GM12878 (cell line): ENCODE results near the gene ADA. TPM values are rescaled to one million over a fixed set of nuclear protein-coding genes. Genes with fewer than 3 reads are reported as not detected.

Experiments used
- ATAC-seq: fragments of 200-7000 bp; cut with Tn5 transposase; 3 replicates; pipeline ENCODE4 v1.9.1; 2020; ENCODE audit warnings: mild to moderate bottlenecking, moderate library complexity
- BruUV-seq: library from RNA; stranded (reverse); fragments of 400-500 nt; replicated peaks from 2 replicates; lab custom pipeline; 2021; lab: Mats Ljungman, UMichigan
- CTCF ChIA-PET: fragments of 300-600 bp; sonication (Branson Sonifier 250); formaldehyde crosslinking; extraction: SDS; loops from one replicate; lab custom pipeline; 2021; ENCODE audit warnings: inconsistent platforms; lab: Yijun Ruan, JAX
- POLR2A ChIA-PET: fragments of 350-600 bp; formaldehyde crosslinking; extraction: SDS; loops from one replicate; lab custom pipeline; 2021; ENCODE audit warnings: inconsistent platforms; lab: Charles Lee
- RAD21 ChIA-PET: fragments of 300-600 bp; sonication (Branson Sonifier 250); formaldehyde crosslinking; loops from one replicate; lab custom pipeline; 2023; ENCODE audit warnings: antibody characterized with exemption; ENCODE audit not compliant: unreplicated experiment; lab: Charles Lee
- SMC1A ChIA-PET: fragments of 300-600 bp; sonication (Branson Sonifier 250); formaldehyde crosslinking; loops from one replicate; lab custom pipeline; 2023; ENCODE audit not compliant: unreplicated experiment, uncharacterized antibody; lab: Charles Lee
- DNase-seq: peaks from one replicate; pipeline ENCODE4 v3.0.0-alpha.2; 2011; ENCODE audit warnings: low read depth, low spot score
- FAIRE-seq: peaks from 3 replicates; lab custom pipeline; 2011; peaks lifted over from hg19 to GRCh38; lab: Jason Lieb, UNC
- H2AFZ ChIP-seq: 2 replicates; pipeline ENCODE4 v1.6.0; 2011; ENCODE audit warnings: low read depth, low read length, control low read depth; ENCODE audit not compliant: control insufficient read depth
- H3K27ac ChIP-seq: 2 replicates; pipeline ENCODE4 v1.5.1; 2011; ENCODE audit warnings: control low read depth; ENCODE audit not compliant: control insufficient read depth, insufficient read depth
- H3K27me3 ChIP-seq, 2 experiments: replicated peaks in 1 of 2; 2 replicates each; pipeline versions ENCODE4 v1.6.0 to v1.6.1; 2011; ENCODE audit warnings: low read length in 1 of 2; ENCODE audit not compliant: control insufficient read depth in 2 of 2, insufficient read depth in 2 of 2
- H3K36me3 ChIP-seq, 2 experiments: 2 replicates each; pipeline ENCODE4 v1.5.1; 2011; ENCODE audit warnings: low read length in 1 of 2; ENCODE audit not compliant: control insufficient read depth in 2 of 2, insufficient read depth in 2 of 2
- H3K4me1 ChIP-seq: 2 replicates; pipeline ENCODE4 v1.6.1; 2011; ENCODE audit warnings: mild to moderate bottlenecking, low read length, moderate library complexity, mixed read lengths; ENCODE audit not compliant: control insufficient read depth, insufficient read depth
- H3K4me2 ChIP-seq: 2 replicates; pipeline ENCODE4 v1.6.0; 2011; ENCODE audit warnings: control low read depth; ENCODE audit not compliant: control insufficient read depth, insufficient read depth
- H3K4me3 ChIP-seq: fragments of 200-600 bp; sonication (generic); 2 replicates; pipeline ENCODE4 v1.5.1; 2016
- H3K79me2 ChIP-seq: 2 replicates; pipeline ENCODE4 v1.6.0; 2011; ENCODE audit warnings: low read length; ENCODE audit not compliant: control insufficient read depth, insufficient read depth
- H3K9ac ChIP-seq: 2 replicates; pipeline ENCODE4 v1.8.0; 2011; ENCODE audit warnings: low read length, control low read depth, mixed read lengths; ENCODE audit not compliant: control insufficient read depth, insufficient read depth
- H3K9me3 ChIP-seq: replicated peaks from 3 replicates; pipeline ENCODE4 v1.5.1; 2011; ENCODE audit warnings: mild to moderate bottlenecking, low read length; ENCODE audit not compliant: control insufficient read depth, insufficient read depth
- H4K20me1 ChIP-seq: 2 replicates; pipeline ENCODE4 v1.6.0; 2011; ENCODE audit not compliant: control insufficient read depth, insufficient read depth
- BRCA1 ChIP-seq: IDR thresholded peaks from 2 replicates; pipeline ENCODE4 v1.6.1; 2011; ENCODE audit warnings: low read depth, low read length, improper control_type of control experiment
- CTCF ChIP-seq, 3 experiments: IDR thresholded peaks in 2 of 3; conservative IDR thresholded peaks in 1 of 3; 2 replicates each; pipeline ENCODE4 v1.5.1; 2011; ENCODE audit warnings: low read depth in 3 of 3, low read length in 3 of 3, mild to moderate bottlenecking in 3 of 3, control low read depth in 2 of 3, moderate library complexity in 2 of 3, inconsistent platforms in 1 of 3, mixed read lengths in 1 of 3; ENCODE audit not compliant: control insufficient read depth in 2 of 3, insufficient read depth in 1 of 3; ENCODE audit errors: extremely low read depth in 1 of 3
- CUX1 ChIP-seq: IDR thresholded peaks from 2 replicates; pipeline ENCODE4 v1.6.1; 2012; ENCODE audit warnings: improper control_type of control experiment, low read depth, low read length; ENCODE audit not compliant: insufficient replicate concordance
- EED ChIP-seq: sonication (generic); IDR thresholded peaks from 2 replicates; pipeline ENCODE4 v1.6.1; 2016; ENCODE audit warnings: antibody characterized with exemption, low read depth
- FOXM1 ChIP-seq: IDR thresholded peaks from 2 replicates; pipeline ENCODE4 v1.6.1; 2012; ENCODE audit warnings: low read depth, mild to moderate bottlenecking, inconsistent platforms, low read length, moderate library complexity
- NFYB ChIP-seq: IDR thresholded peaks from 2 replicates; pipeline ENCODE4 v1.6.1; 2011; ENCODE audit warnings: low read depth, mild to moderate bottlenecking, low read length, improper control_type of control experiment, moderate library complexity; ENCODE audit not compliant: insufficient read depth
- NR2C1 ChIP-seq: fragments of 450-650 bp; IDR thresholded peaks from 2 replicates; pipeline ENCODE4 v1.6.1; 2017; ENCODE audit warnings: antibody characterized with exemption, mild to moderate bottlenecking, moderate library complexity
- PBX3 ChIP-seq: IDR thresholded peaks from 2 replicates; pipeline ENCODE4 v1.6.1; 2011; ENCODE audit warnings: mild to moderate bottlenecking, low read depth, low read length, moderate library complexity; ENCODE audit not compliant: insufficient replicate concordance
- SIN3A ChIP-seq: IDR thresholded peaks from 2 replicates; pipeline ENCODE4 v1.6.1; 2012; ENCODE audit warnings: low read depth, low read length, improper control_type of control experiment
- SMC3 ChIP-seq: IDR thresholded peaks from 2 replicates; pipeline ENCODE4 v1.6.1; 2011; ENCODE audit warnings: low read length, improper control_type of control experiment, borderline replicate concordance
- ZNF687 ChIP-seq: fragments of 450-650 bp; IDR thresholded peaks from 2 replicates; pipeline ENCODE4 v1.6.1; 2017; ENCODE audit warnings: mild to moderate bottlenecking, moderate library complexity
- WGBS: methylation state at CpG from one replicate; pipeline ENCODE4 v1.1.6; 2016; ENCODE audit warnings: low lambda C conversion rate; ENCODE audit not compliant: insufficient replicate concordance, insufficient coverage; ENCODE audit errors: missing lambda C conversion rate; 5-methylcytosine and 5-hydroxymethylcytosine counted together
- in situ Hi-C: fragments of 300-500 bp; cut with MboI; formaldehyde crosslinking; loops from 9 replicates; pipeline ENCODE4 v1.14.3; 2018; ENCODE audit warnings: mixed read lengths
- intact Hi-C: fragments of 100-400 bp; cut with micrococcal nuclease; formaldehyde crosslinking; loops from one replicate; pipeline ENCODE4 v1.14.2; 2022; ENCODE audit not compliant: unreplicated experiment
- polyA plus RNA-seq, 11 experiments: library from polyadenylated mRNA; depleted of rRNA in 4 of 11; unstranded in 6 of 11; stranded (reverse) in 5 of 11; fragments of >200 nt; fragmentation: Nextera tagmentation in 4 of 11; fragmentation: Illumina TruSeq in 1 of 11; extraction: Ambion mirVana in 4 of 11; extraction: Trizol in 1 of 11; gene quantifications; 1 replicate in 1 of 11; 2 replicates in 10 of 11; pipeline versions ENCODE4 v1.2.1 to v1.2.3, GENCODE V29; 2011 to 2016; ENCODE audit warnings: inconsistent platforms in 2 of 11, missing spikeins in 2 of 11, low read depth in 1 of 11
- total RNA-seq, 4 experiments: library from RNA; depleted of rRNA in 3 of 4; stranded (reverse); fragments of >200 nt in 3 of 4; fragmentation: Illumina TruSeq in 1 of 4; extraction: Trizol in 1 of 4; gene quantifications; 2 replicates each; pipeline versions ENCODE4 v1.2.1 to v1.2.3, GENCODE V29; 2013 to 2021

Gene ADA
- total and polyA plus RNA-seq, 10 of the 15 experiments (the other 5 are each of a cell fraction or from before 2014, with no cell fraction given) = 40.9 to 217 (median 90.8) TPM

GRCh38 chr20:44573501-44573869 lies 78.0 kb downstream of the ADA start:
- in situ Hi-C loops = no loop called here
- DNase-seq = no peak
- TF ChIP-seq NFYB (no peak), PBX3 (no peak), EED (no peak), BRCA1 (no peak), ZNF687 (no peak), NR2C1 (no peak), SIN3A (no peak), CTCF (IDR thresholded peaks at IDR 0.05 in 2 of 3, conservative IDR thresholded peaks at IDR 0.05 in 1 of 3; ENCODE audit: control insufficient read depth in 2 of 3, extremely low read depth in 1 of 3, insufficient read depth in 1 of 3, low read depth in 3 of 3, low read length in 3 of 3) (no peak), FOXM1 (no peak), CUX1 (no peak), SMC3 (no peak)

More at GRCh38 chr20:44573501-44573869, 78.0 kb downstream of the ADA start:
- BruUV-seq = no TSS peak
- H3K36me3 ChIP-seq = no peaks in the 10 kb centered on the region
- H3K4me2 ChIP-seq = no peak overlapping the region
- CTCF ChIA-PET = interaction anchor here (0.8 to 9.0 kb wide), 4 partner anchors 9 to 110 kb away, joined by 3 to 158 read pairs (median 6); no protein-coding TSS in a partner anchor
- intact Hi-C loops = no loop called here
- H3K4me1 ChIP-seq = peaks cover 8% of the 10 kb centered on the region
- RAD21 ChIA-PET = interaction anchor here (1.0 to 1.6 kb wide), 4 partner anchors 24 to 72 kb away, joined by 3 to 4 read pairs (median 3); no protein-coding TSS in a partner anchor
- no peaks in the 10 kb centered on the region for H3K27me3 ChIP-seq
- 71% methylated on average over 2 of the region's 2 CpGs for WGBS
- no peaks in the 10 kb centered on the region for H3K9me3 ChIP-seq
- POLR2A ChIA-PET = no interaction called here
- no peaks in the 10 kb centered on the region for H4K20me1 ChIP-seq
- H2AFZ ChIP-seq = no peak overlapping the region
- SMC1A ChIA-PET = interaction anchor here (0.8 to 5.8 kb wide), 6 partner anchors 16 to 110 kb away, joined by 3 to 85 read pairs (median 18); no protein-coding TSS in a partner anchor
- H3K27ac ChIP-seq = no peak overlapping the region
- H3K4me3 ChIP-seq = no peak overlapping the region
- no peak for ATAC-seq
- no peak for FAIRE-seq
- no peaks in the 10 kb centered on the region for H3K79me2 ChIP-seq
- no peak overlapping the region for H3K9ac ChIP-seq
